Measurements from ENCODE around the gene SEC14L6. TPM values are rescaled to one million over a fixed set of nuclear protein-coding genes. Genes with fewer than 3 reads are reported as not detected.

Gene SEC14L6
- total RNA-seq, 1 experiment from 2014 or later: 1.1 TPM

DNA sequence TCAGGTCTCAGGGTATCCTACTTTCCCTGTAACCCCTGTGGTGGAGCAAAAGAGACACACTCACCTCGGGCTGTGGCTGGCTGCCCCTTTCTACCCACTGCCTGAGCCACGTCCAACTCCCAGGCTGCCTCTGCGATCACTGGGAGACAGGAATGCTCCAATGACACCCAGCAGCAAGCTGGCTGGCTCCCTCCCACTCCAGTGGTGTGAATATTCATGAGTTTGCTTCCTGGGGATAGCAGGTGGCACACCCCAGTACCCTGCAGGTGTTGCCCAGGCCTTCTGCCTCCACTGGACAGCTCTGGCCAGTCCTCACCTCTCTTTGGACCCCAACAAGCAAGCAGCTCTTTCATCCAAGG is 18.2 kb upstream of the SEC14L6 start:
- TF ChIP-seq, protein P1, sequence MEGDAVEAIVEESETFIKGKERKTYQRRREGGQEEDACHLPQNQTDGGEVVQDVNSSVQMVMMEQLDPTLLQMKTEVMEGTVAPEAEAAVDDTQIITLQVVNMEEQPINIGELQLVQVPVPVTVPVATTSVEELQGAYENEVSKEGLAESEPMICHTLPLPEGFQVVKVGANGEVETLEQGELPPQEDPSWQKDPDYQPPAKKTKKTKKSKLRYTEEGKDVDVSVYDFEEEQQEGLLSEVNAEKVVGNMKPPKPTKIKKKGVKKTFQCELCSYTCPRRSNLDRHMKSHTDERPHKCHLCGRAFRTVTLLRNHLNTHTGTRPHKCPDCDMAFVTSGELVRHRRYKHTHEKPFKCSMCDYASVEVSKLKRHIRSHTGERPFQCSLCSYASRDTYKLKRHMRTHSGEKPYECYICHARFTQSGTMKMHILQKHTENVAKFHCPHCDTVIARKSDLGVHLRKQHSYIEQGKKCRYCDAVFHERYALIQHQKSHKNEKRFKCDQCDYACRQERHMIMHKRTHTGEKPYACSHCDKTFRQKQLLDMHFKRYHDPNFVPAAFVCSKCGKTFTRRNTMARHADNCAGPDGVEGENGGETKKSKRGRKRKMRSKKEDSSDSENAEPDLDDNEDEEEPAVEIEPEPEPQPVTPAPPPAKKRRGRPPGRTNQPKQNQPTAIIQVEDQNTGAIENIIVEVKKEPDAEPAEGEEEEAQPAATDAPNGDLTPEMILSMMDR (conservative IDR thresholded peaks at IDR 0.05): no peak
- no peaks in the 10 kb centered on the region for H3K79me1 ChIP-seq (ENCODE audit: insufficient read depth, low read depth, low read length, poor library complexity, severe bottlenecking)
- no peaks in the 10 kb centered on the region for H3K9me3 Mint-ChIP-seq
- no peak overlapping the region for H2BK20ac ChIP-seq (ENCODE audit: low read depth, low read length, poor library complexity, severe bottlenecking)
- no peaks in the 10 kb centered on the region for H3K23me2 ChIP-seq (ENCODE audit: insufficient read length, low read depth, low read length, poor library complexity, severe bottlenecking)
- peak overlapping the region in 1 of 3 experiments; percentile 86; a peak in 1 of 7 replicates for H3K27ac Mint-ChIP-seq
- H3K27me3 ChIP-seq (ENCODE audit: insufficient read depth, low read length): no peaks in the 10 kb centered on the region
- H3K36me3 Mint-ChIP-seq (ENCODE audit: insufficient read depth in 1 of 3, low read depth in 3 of 3): peaks cover 0 to 2% (median 0%) of the 10 kb centered on the region in 3 experiments; a peak in 1 of 7 replicates
- peaks cover 29 to 34% of the 10 kb centered on the region in 2 experiments for H3K4me1 Mint-ChIP-seq
- no peak overlapping the region for H3K4me3 Mint-ChIP-seq
- H3K23ac ChIP-seq (ENCODE audit: insufficient read length, low read depth, low read length): no peak overlapping the region
- no peak overlapping the region for H2BK12ac ChIP-seq (ENCODE audit: insufficient read length, low read depth, low read length)
- no peak overlapping the region for H3T11ph ChIP-seq (ENCODE audit: low read length)
- H3K4ac ChIP-seq (ENCODE audit: low read depth, low read length): no peak overlapping the region
- H3K4me1 ChIP-seq (ENCODE audit: insufficient read depth, low read length): no peaks in the 10 kb centered on the region
- peaks cover 3% of the 10 kb centered on the region for H3K27me3 Mint-ChIP-seq (ENCODE audit: low read depth)
- WGBS (ENCODE audit: extremely low coverage, insufficient read length, low lambda C conversion rate): no CpG with 5 or more reads among the region's 3 CpGs
- no peak overlapping the region for H2BK120ac ChIP-seq (ENCODE audit: low read depth, low read length, poor library complexity, severe bottlenecking)
- DNase-seq: peak; percentile 52
- no peaks in the 10 kb centered on the region for H3K9me3 ChIP-seq (ENCODE audit: control insufficient read depth, low read depth, low read length)
- no peak overlapping the region for H3K4me2 ChIP-seq (ENCODE audit: insufficient read depth, insufficient read length, low read length)
- no peak overlapping the region for H3K56ac ChIP-seq (ENCODE audit: insufficient read length, low read depth, low read length)
- H3K14ac ChIP-seq (ENCODE audit: insufficient read depth, low read length): no peak overlapping the region
- no peak overlapping the region for H3K9ac ChIP-seq (ENCODE audit: extremely low read depth, insufficient read length, low read length)
- H2BK15ac ChIP-seq (ENCODE audit: low read depth, low read length): no peak overlapping the region
- H3K27ac ChIP-seq (ENCODE audit: insufficient read length, low read depth, low read length): no peak overlapping the region
- no peak overlapping the region for H3K18ac ChIP-seq (ENCODE audit: insufficient read length, low read depth, low read length)
- no peak overlapping the region for H2AFZ ChIP-seq (ENCODE audit: low read length)
- H4K5ac ChIP-seq (ENCODE audit: insufficient read length, low read depth, low read length): no peak overlapping the region
- H2BK5ac ChIP-seq (ENCODE audit: insufficient read length, low read length): no peak overlapping the region
- H3K79me2 ChIP-seq (ENCODE audit: insufficient read depth, low read length): no peaks in the 10 kb centered on the region
- no peak overlapping the region for H2AK5ac ChIP-seq (ENCODE audit: insufficient read length, low read length)
- no peaks in the 10 kb centered on the region for H4K20me1 ChIP-seq (ENCODE audit: control insufficient read depth, insufficient read depth, insufficient read length)
- H4K91ac ChIP-seq (ENCODE audit: insufficient read length, low read depth, low read length): no peak overlapping the region
- H4K8ac ChIP-seq (replicated peaks; ENCODE audit: insufficient read length, low read depth, low read length): no peak overlapping the region
